ENCODE measurements around the gene TPRG1L.
"Not testable (repeated sequence)": the region's sequence is repeated elsewhere in the genome, so short reads cannot be mapped to it uniquely, and the experiment has no call there.

Gene TPRG1L

DNA sequence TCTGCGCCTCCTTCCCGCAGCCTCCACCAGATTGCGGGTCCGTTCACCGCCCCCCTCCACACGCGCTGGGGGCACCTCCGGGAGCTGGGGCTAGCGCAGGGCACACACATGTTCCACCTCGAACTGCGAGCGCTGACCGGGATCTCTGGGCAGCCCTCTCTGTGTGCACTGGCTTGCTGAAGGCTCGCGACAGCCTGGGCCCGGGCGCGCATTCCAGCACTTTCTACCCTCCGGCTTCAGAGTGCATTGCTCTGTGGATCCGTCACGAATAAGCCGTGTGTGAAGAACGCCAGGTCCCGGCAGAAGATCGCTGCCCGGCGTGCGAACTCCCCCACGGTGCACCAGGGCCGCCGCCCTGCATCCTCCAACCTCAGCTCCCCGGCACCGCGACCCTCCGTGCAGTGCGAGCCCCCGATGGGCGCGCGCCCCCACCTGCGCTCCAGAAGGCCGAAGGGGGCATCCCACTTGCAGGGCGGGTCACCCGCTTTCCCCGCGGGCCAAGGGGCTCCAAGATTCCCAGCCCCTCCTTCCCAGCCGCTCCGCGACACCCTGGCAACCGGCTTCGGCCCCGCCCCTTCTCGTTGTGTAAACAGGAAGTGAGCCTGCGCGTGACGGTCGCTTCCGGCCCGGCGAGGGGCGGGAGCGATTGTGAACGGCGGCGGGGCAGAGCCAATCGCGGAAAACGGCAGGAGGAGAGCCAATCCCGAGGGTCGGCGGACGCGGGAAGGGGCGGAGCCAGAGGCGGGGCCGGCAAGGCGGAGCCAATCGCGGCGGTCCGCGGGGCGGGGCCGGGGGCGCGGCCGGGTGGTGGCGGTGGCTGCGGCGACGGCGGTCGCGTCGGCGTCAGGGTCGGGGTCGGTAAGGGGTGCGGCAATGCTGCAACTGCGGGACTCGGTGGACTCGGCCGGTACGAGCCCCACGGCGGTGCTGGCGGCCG lies at the start of gene TPRG1L:
Gene TPRG1L (plus strand): TSS at position 816 of the 937 bp plus-strand sequence. CDS start 58 bp downstream, at position 874.
- no peak for DNase-seq

DNA sequence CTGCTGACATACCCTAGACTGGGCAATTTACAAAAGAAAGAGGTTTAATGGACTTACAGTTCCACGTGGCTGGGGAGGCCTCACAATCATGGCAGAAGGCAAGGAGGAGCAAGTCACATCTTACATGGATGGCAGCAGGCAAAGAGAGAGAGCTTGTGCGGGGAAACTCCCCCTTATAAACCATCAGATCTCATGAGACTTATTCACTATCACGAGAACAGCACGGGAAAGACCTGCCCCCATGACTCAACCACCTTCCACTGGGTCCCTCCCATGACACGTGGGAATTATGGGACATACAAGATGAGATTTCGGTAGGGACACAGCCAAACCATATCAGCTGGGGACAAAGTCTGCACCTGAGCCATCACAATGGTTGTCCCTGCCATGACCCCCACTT lies 49.3 kb upstream of the TPRG1L start:
- not testable (repeated sequence) for DNase-seq

DNA sequence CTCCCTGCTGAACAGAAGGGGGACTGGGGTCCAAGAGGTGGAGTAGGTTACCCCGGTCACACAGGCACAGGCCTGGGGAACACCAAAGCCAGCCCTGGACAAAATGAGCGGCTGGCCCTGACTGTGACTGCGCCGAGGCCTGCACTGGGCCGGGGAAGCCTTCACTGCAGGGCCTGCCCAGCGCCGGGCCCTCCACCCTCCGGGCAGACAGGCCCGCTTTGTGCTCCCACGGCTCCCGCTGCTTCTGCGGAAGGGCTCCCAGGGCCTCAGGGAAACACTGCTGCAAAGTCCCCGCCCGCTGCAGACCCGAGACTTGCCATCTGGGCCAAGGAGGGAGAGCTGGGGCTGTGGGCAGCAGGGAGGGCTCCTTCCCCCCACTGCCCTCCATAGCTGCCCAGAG lies 48.8 kb upstream of the TPRG1L start:
- DNase-seq = no peak

DNA sequence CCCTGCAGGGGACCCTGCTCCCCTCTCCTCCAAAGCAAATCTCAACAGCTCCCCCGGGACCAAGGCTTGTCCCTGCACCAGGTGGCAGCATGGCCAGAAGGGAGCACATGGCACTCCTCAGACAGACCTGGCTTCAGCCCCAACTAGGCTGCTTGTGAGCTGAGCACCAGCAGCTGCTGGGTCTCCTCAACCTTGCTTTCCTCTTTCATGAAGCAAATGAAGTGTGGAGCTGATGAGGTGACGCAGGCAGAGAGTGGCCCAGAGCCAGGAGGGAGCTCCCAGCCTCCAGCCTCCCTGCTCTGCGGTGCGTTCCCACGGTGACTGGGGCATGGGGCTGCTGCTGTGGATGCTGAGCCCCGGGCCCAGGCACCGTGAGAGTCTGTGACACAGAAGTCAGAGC lies 47.5 kb upstream of the TPRG1L start:
- DNase-seq = no peak

DNA sequence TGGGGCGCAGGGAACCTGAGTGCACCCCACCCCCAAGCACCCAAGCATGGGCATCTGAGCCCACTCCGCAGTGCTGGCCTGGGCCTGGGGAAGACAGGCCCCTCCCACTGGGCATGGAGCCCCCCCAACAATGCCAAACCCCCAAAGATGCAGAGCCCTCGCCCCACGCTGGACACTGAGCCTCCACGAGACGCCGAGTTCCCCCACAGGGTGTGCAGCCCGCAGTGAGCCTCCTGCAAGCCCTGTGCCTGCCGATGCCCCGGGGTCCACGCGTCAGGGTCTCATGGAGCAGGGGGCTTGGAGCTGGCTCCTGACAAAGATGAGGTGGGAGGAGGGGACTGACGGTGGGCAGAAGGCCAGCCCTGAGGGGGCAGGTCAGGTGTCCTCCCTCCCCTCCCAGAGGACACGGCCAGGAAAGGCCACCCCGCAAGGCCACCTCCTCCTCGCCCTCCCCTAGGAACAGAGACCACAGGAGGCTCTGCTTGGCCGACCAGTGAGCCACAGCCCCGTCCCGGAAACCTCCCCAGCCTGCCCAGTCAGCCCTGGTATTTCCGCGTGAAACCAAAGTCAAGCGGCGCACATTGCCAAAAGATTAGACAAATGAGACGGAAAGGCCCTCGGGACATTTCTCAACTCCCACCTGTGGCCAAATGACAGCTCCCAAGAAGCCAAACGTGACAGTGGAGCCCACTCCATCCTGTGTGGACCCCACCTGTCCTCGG lies 46.9 kb upstream of the TPRG1L start:
- no peak for DNase-seq

DNA sequence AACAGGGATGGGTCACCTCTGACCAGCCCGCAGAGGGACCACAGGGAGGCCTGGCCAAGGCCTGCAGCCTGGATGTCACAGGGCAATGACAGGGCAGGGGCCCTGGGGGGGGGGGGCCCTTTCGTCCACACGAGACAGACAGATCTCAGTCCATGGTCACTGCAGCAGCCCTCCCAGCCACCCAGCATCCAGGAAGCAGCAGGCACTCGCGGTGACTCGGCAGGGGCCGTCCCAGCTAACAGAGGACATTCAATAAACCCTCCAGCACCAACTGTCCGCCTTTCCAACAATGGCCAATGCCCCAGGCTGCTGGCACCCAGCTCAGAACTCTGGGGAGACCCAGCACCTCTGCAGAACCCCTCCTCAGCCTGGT lies 46.4 kb upstream of the TPRG1L start:
- DNase-seq = no peak

DNA sequence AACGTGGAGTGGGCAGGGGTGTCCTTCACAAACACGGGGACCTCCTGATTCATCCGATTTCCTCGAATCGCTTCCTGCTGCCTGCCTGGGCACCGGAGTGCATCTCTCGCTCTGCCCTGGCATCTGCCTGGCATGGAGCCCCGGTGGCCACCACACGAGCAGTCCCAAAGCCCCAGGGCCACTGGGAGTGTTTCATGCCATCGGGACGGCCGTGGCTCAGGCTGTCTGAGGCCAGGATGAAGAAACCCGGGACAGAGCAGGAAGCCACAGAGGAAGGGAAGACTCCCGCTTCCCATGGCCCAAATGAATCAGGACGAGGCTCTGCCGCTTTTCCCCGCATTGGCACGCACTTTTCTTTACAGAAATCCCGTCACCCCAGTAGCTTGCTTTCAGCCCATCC lies 45.9 kb upstream of the TPRG1L start:
- no peak for DNase-seq

DNA sequence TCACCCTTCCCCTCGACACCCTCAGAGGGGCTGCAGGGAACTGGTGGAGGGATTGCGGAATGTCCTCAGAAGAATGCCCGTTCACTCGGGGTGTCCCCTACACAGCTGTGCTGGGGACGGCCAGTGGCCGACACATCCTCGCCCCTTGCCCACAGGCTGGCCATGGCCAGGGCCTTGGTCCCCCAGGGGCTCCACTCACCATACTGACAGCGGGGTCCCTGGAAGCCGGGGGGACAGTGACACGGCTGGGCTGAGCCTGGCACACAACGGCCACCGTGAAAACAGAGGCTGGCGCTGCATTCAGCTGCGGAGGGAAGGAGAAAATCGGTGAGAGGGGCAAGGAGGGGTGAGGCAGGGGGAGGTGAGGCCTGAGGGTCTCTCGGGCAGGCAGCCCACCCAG lies 45.2 kb upstream of the TPRG1L start:
- DNase-seq = no peak

DNA sequence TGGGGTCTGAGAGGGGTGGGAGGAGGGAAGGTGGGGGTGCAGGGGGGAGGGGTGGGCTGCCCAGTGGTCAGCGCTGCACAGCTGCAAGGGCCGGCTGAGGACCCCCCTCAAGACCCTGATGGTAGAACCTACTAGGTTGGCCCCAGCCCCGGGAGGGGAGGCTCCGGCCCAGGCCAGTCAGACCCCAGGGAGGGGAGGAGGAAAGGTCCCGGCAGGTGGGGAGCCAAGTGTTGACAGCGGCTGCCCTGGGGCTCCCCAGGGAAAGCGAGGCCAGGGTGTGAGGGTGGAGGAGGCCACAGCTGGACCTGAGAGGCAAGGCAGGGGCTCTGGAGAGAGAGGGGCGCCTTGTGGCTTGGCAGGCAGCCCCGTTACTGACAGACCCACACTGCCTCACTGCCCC lies 44.6 kb upstream of the TPRG1L start:
- DNase-seq = no peak

DNA sequence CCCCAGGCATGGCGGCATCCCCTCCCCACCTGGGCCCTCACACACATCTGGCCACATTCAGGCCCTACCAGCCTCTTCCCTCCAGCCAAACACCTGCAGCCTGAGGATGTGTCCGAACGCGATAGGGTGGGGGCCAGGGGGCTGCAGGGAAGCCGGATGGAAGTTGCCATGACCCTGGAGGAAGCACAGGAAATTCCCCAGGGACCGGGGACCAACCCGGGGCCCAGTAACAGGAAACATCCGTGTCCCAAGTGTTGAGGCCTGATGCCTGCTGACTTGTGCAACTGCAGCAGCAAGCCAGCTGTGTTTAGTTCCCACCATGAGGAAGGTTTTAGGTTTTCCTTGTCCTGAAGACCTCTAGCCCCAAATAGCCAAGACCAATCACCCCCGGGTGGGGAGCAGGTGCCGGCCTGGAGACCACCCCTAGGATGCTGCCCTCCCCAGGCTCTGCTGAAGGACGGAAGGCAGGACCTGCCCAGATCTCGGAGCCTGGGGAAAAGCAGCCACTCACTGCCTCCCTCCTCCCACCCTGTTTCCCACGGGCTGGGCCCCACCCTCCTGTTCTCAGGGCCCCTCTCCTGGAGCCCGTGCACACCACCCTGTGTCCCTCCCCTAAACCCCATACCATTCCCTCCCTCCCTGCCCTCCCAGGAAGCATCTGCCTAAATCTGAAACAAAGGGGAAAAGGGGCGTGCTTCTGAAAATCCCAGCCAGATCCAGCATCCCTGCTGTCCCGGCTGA lies 43.3 kb upstream of the TPRG1L start:
- no peak for DNase-seq

DNA sequence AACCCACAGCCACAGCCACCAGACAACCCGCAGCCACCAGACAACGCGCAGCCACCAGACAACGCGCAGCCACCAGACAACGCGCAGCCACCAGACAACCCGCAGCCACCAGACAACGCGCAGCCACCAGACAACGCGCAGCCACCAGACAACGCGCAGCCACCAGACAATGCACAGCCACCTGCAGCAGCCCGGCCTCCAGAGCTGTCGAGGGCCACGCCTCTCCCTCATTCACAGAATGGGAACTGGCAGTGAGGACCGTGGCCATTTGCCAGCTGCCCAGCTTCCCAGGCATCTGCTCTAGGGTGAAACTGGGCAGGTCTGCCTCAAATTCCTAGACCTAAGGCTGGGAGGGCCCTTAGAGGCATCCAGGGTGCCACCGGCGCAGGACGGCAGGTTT lies 41.1 kb upstream of the TPRG1L start:
- DNase-seq = not testable (repeated sequence)

DNA sequence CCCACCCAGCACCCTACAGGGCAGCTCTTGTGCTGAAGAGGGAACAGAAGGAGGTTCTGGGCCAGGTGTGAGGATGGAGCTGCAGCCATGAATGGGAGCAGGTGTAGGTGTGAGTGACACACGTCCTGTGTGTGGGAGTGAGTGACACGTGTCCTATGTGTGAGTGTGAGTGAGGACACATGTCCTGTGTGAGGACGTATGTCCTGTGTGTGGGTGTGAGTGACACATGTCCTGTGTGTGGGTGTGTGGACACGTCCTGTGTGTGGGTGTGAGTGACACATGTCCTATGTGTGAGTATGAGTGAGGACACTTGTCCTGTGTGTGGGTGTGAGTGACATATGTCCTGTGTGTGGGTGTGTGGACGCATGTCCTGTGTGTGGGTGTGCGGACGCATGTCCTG lies 39.9 kb upstream of the TPRG1L start:
- DNase-seq = no peak

DNA sequence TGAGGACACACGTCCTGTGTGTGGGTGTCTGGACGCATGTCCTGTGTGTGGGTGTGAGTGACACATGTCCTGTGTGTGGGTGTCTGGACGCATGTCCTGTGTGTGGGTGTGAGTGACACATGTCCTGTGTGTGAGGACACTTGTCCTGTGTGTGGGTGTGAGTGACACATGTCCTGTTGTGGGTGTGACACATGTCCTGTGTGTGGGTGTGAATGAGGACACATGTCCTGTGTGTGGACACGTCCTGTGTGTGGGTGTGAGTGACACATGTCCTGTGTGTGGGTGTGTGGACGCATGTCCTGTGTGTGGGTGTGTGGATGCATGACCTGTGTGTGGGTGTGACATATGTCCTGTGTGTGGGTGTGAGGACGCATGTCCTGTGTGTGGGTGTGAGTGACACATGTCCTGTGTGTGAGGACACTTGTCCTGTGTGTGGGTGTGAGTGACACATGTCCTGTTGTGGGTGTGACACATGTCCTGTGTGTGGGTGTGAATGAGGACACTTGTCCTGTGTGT lies 39.4 kb upstream of the TPRG1L start:
- DNase-seq = not testable (repeated sequence)

DNA sequence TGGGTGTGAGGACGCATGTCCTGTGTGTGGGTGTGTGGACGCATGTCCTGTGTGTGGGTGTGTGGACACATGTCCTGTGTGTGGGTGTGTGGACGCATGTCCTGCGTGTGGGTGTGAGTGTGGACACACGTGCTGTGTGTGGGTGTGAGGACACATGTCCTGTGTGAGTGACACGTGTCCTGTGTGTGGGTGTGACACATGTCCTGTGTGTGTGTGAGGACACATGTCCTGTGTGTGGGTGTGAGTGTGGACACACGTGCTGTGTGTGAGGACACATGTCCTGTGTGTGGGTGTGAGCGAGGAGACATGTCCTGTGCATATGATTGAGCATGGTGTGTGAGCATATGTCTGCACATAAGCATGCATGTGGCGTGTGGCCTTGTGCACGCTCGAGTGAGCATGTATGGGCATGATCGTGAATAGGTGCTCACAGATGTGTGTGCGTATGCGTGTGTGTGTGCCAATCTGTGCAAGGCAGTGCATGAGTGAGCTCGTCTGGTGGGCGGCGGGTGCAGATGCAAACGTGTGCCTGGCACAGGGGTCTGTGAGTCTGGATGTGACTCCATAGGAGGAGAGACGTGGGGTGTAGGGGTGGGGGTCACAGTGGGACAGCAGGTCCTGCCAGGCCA lies 38.8 kb upstream of the TPRG1L start:
- no peak for DNase-seq

DNA sequence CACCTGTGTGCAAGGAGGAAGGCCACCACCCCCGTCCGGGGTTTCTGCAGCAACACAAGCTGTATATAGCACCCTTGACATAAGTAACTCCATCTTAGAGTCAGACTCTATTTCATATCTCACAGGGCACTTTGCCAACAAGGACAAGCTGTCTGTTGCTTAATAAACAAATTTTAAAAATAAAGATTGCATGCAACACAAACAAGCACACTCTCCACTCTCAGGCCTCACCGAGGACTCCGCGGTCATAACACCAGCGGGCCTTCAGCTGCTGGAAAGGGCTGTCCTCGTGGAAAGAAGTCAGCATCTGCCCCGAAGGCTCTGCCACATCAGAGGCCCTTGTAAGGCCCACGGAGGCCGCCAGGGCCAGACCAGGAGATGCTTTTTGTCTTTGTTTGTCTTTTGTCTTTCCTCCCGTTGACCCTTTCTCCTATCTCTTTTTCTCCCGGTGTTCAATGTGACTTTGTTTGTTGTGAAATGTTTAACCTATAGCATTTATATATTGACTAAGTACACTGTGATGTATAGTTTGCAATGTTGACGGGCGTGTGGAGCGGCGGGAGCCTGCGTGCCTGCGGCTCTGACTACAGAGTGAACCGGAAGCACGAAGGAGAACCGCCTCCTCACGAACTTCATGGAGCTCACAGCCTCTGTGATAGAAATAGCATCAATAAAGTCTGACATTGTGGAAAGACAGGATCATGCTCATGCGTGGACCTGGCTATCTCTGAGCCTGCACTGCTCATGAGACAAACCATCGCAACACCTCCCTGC lies 37.6 kb upstream of the TPRG1L start:
- DNase-seq = no peak

DNA sequence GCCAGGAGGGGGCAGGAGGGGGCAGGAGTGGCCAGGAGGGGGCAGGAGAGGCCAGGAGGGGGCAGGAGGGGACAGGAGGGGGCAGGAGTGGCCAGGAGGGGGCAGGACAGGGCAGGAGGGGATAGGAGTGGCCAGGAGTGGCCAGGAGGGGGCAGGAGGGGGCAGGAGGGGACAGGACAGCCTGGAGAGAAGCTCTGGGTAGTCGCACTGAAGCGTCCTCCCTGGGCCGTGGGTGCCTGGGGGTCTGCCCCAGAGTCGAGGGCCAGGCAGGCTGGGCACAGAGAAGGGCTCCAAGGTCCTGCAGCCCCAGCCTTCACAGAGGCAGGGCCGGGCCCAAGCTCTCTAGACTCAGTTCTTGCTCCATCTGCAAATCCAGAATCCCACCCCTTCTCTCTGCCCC lies 36.4 kb upstream of the TPRG1L start:
- no peak for DNase-seq

DNA sequence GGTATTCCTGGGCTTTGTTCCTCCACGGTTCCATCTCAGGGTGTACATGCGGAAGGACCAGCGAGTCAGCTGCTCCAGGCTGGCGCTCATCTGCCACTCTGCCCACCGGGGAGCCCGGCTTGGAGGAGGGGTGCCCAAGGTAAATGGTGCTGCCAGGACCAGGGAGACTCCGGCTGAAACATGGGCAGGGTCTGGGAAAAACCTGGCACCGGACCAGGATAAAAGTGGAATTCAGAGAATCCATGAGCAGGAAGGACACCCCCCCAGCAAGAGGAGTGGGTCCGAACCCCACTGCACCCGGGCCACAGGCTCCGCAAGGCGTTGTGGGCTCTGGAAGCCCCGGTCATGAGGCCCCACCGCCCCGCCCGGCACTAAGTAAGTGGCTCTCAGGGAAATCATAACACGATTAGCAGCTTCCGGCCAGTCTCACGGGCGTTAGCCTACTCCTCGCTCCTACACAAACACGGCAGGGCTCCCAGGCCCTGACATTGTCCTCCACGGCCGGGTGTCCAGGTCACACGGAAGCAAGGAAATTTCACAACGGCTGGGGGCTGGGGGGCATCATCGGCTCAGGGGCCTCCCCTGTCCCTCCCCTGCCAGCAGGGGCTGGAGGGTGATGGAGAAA lies 34.6 kb upstream of the TPRG1L start:
- DNase-seq = no peak

DNA sequence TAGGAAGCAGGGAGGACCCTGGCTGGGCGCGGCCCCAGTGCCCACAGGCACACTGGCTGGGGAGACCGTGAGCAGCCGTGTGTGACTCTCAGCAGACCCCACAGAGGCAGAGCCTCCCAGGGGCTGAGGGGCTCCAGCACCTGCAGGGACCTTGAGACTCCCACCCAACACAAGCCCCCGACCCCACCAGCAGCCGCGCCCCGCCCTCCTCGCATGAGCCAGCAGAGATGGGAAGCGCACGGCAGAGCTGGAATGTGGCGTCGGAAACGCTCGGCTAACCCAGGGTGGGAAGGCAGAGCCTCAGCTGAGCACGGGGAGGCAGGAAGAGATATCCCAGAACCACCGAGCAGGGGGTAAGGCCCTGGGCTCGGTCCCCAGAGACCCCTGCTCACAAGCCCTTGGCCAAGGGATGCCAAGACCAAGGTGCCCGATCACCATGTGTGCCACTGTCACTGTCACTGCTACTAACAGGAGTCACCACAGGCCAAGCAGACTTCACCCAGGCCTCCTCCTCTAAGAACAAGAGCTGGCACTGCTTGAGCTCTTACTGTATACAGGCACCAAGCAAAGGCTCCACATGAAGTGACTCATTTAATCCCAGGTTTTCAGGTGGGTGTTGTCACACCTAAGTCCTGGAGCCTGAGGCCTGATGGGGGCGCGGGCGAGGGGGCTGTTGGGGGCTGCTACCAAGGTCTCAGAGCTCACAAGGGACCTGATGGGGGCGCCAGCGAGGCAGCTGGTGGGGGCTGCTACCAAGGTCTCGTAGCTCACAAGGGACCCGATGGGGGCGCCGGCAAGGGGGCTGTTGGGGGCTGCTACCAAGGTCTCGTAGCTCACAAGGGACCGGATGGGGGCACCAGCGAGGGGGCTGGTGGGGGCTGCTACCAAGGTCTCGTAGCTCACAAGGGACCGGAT lies 33.6 kb upstream of the TPRG1L start:
- no peak for DNase-seq

DNA sequence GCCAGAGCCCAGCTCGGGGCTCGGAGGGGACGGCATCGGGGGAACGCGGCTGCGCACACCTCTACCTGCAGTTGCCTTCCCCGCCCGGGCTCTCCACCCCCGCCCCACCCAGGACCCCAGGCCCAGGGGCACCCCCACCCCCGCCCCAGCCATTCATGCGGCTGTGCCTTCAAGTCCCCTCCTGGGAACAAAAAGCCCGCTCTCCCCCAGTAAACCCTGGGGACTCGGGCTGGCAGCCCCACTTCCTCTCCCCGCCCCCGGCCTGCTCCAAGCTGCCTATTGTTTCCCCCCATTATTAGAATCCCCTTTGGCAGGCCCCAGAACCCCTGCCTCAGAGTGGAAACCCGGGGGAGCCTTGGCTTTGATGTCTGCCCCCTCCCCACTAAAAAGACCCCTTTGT lies 31.5 kb upstream of the TPRG1L start:
- DNase-seq = no peak

DNA sequence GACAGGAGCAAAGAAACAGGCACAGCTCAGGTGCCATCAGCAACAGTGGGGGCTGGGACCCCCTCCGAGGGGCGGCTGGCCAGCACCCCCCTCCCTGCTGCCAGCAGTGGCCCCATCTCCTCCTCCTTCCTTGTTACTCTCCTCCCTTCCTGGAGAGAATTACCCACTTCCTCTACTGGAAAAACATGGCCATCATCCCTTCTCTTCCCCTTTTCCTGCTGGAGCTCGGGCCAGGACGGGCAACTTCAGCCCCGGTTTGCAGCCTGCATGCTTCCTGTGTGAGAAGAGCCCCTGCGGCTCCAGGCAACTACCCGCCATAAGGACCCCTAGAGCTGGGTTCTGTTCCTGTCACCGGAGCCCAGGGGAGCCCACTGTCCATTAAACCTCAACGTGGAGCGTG lies 31.1 kb upstream of the TPRG1L start:
- no peak for DNase-seq

Measured in NCI-H2029 treated with DMSO at 0.1 percent for 48 hours (cell line).